WTC11 (cell line): Measurements from ENCODE around the gene PTPDC1.

ENCODE experiments used
- CREM ChIP-seq: sonication (generic); formaldehyde crosslinking; IDR thresholded peaks from 2 replicates; pipeline ENCODE4 v1.8.1; 2022; ENCODE audit warnings: mild to moderate bottlenecking, missing genetic modification reagents, moderate library complexity
- ESRRA ChIP-seq: sonication (generic); formaldehyde crosslinking; IDR thresholded peaks from 2 replicates; pipeline ENCODE4 v1.8.1; 2022; ENCODE audit warnings: mild to moderate bottlenecking, missing genetic modification reagents, borderline replicate concordance
- NFE2L1 ChIP-seq: sonication (generic); formaldehyde crosslinking; IDR thresholded peaks from 2 replicates; pipeline ENCODE4 v1.8.1; 2023; ENCODE audit warnings: missing genetic modification reagents
- NR3C1 ChIP-seq: sonication (generic); formaldehyde crosslinking; conservative IDR thresholded peaks from 2 replicates; pipeline ENCODE4 v1.8.1; 2023; ENCODE audit warnings: low read depth, mild to moderate bottlenecking, missing genetic modification reagents
- RELA ChIP-seq: sonication (generic); formaldehyde crosslinking; IDR thresholded peaks from 2 replicates; pipeline ENCODE4 v1.8.1; 2022; ENCODE audit warnings: missing genetic modification reagents, mild to moderate bottlenecking, borderline replicate concordance
- ZNF121 ChIP-seq: sonication (generic); formaldehyde crosslinking; IDR thresholded peaks from 2 replicates; pipeline ENCODE4 v1.8.0; 2023; ENCODE audit warnings: missing genetic modification reagents
- TF ChIP-seq, protein P1 (sequence below): fragments of 200-600 bp; IDR thresholded peaks from 2 replicates; pipeline ENCODE4 v1.8.0; 2022; ENCODE audit warnings: antibody characterized with exemption
- TF ChIP-seq, protein P2 (sequence below): sonication (generic); formaldehyde crosslinking; IDR thresholded peaks from 2 replicates; pipeline ENCODE4 v1.8.1; 2023; ENCODE audit warnings: mild to moderate bottlenecking, missing genetic modification reagents, moderate library complexity
- TF ChIP-seq, protein P3 (sequence below): sonication (generic); formaldehyde crosslinking; conservative IDR thresholded peaks from 2 replicates; pipeline ENCODE4 v1.8.1; 2022; ENCODE audit warnings: mild to moderate bottlenecking, missing genetic modification reagents
- TF ChIP-seq, protein P4 (sequence below): sonication (generic); formaldehyde crosslinking; IDR thresholded peaks from 2 replicates; pipeline ENCODE4 v1.8.1; 2023; ENCODE audit warnings: mild to moderate bottlenecking, missing genetic modification reagents

DNA sequence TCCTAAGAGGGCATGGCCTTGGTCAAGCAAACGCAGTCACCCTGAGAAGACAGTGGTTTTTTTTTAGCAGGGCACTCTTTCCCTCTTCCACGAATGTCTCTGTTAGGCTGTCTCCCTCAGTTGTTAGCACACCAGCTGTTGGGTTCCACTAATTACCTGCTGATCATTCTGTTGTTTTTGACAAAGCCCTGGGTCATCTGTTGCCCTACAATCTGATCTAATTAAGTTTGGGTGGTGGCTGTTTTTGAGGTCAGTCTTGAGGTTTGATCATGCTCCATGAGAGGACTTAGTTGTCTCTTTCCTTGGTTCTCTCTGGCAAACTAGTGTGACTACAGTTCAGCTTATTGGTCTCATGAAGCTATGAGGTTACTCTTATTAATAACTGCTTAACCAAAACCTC, 5.0 kb upstream of the PTPDC1 start:
- TF ChIP-seq, protein P1, sequence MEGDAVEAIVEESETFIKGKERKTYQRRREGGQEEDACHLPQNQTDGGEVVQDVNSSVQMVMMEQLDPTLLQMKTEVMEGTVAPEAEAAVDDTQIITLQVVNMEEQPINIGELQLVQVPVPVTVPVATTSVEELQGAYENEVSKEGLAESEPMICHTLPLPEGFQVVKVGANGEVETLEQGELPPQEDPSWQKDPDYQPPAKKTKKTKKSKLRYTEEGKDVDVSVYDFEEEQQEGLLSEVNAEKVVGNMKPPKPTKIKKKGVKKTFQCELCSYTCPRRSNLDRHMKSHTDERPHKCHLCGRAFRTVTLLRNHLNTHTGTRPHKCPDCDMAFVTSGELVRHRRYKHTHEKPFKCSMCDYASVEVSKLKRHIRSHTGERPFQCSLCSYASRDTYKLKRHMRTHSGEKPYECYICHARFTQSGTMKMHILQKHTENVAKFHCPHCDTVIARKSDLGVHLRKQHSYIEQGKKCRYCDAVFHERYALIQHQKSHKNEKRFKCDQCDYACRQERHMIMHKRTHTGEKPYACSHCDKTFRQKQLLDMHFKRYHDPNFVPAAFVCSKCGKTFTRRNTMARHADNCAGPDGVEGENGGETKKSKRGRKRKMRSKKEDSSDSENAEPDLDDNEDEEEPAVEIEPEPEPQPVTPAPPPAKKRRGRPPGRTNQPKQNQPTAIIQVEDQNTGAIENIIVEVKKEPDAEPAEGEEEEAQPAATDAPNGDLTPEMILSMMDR: no peak
- no peak for TF ChIP-seq NFE2L1 (CRISPR knock-in tag)
- no peak for TF ChIP-seq ZNF121
- TF ChIP-seq NR3C1 (CRISPR knock-in tag): no peak
- TF ChIP-seq, protein P2, sequence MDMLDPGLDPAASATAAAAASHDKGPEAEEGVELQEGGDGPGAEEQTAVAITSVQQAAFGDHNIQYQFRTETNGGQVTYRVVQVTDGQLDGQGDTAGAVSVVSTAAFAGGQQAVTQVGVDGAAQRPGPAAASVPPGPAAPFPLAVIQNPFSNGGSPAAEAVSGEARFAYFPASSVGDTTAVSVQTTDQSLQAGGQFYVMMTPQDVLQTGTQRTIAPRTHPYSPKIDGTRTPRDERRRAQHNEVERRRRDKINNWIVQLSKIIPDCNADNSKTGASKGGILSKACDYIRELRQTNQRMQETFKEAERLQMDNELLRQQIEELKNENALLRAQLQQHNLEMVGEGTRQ (CRISPR knock-in tag): no peak
- TF ChIP-seq, protein P3, sequence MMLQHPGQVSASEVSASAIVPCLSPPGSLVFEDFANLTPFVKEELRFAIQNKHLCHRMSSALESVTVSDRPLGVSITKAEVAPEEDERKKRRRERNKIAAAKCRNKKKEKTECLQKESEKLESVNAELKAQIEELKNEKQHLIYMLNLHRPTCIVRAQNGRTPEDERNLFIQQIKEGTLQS (CRISPR knock-in tag): no peak
- TF ChIP-seq CREM (CRISPR knock-in tag): no peak
- TF ChIP-seq RELA (CRISPR knock-in tag): no peak
- TF ChIP-seq, protein P4, sequence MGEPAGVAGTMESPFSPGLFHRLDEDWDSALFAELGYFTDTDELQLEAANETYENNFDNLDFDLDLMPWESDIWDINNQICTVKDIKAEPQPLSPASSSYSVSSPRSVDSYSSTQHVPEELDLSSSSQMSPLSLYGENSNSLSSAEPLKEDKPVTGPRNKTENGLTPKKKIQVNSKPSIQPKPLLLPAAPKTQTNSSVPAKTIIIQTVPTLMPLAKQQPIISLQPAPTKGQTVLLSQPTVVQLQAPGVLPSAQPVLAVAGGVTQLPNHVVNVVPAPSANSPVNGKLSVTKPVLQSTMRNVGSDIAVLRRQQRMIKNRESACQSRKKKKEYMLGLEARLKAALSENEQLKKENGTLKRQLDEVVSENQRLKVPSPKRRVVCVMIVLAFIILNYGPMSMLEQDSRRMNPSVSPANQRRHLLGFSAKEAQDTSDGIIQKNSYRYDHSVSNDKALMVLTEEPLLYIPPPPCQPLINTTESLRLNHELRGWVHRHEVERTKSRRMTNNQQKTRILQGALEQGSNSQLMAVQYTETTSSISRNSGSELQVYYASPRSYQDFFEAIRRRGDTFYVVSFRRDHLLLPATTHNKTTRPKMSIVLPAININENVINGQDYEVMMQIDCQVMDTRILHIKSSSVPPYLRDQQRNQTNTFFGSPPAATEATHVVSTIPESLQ: no peak
- TF ChIP-seq ESRRA (CRISPR knock-in tag): no peak
